MCF 10A (cell line): Measurements from ENCODE around the gene BTC. TPM values are rescaled to one million over a fixed set of nuclear protein-coding genes. Genes with fewer than 3 reads are reported as not detected.

ENCODE experiments used
- BruUV-seq: library from RNA; stranded (reverse); fragments of 400-500 nt; replicated peaks from 2 replicates; lab custom pipeline; 2021; lab: Mats Ljungman, UMichigan
- CTCF ChIA-PET: fragments of 300-600 bp; sonication (Branson Sonifier 250); formaldehyde crosslinking; extraction: SDS; loops from one replicate; lab custom pipeline; 2021; ENCODE audit warnings: antibody characterized with exemption, inconsistent platforms; lab: Yijun Ruan, JAX
- POLR2A ChIA-PET: fragments of 300-600, 350-650 bp; sonication (Branson Sonifier 250); formaldehyde crosslinking; extraction: SDS; loops from one replicate; lab custom pipeline; 2020; ENCODE audit warnings: antibody characterized with exemption, inconsistent platforms; lab: Yijun Ruan, JAX
- DNase-seq: peaks from one replicate; pipeline ENCODE4 v3.0.0-alpha.2; 2018; ENCODE audit not compliant: unreplicated experiment
- H3K27ac Mint-ChIP-seq: one replicate; pipeline ENCODE4 v1.8.0; 2022; ENCODE audit warnings: mild to moderate bottlenecking, low read depth, mixed read lengths; ENCODE audit not compliant: unreplicated experiment
- H3K27me3 Mint-ChIP-seq: one replicate; pipeline ENCODE4 v1.8.0; 2022; ENCODE audit warnings: mixed read lengths; ENCODE audit not compliant: insufficient read depth, unreplicated experiment
- H3K36me3 Mint-ChIP-seq: one replicate; pipeline ENCODE4 v1.8.0; 2022; ENCODE audit warnings: mild to moderate bottlenecking, moderate library complexity, mixed read lengths; ENCODE audit not compliant: insufficient read depth, unreplicated experiment
- H3K4me1 Mint-ChIP-seq: one replicate; pipeline ENCODE4 v1.8.0; 2022; ENCODE audit warnings: mixed read lengths; ENCODE audit not compliant: insufficient read depth, unreplicated experiment
- H3K4me3 Mint-ChIP-seq: one replicate; pipeline ENCODE4 v1.8.0; 2022; ENCODE audit warnings: mild to moderate bottlenecking, moderate library complexity, mixed read lengths; ENCODE audit not compliant: unreplicated experiment
- H3K9me3 Mint-ChIP-seq: one replicate; pipeline ENCODE4 v1.8.0; 2022; ENCODE audit warnings: mixed read lengths; ENCODE audit not compliant: unreplicated experiment
- CTCF ChIP-seq: fragments of 200-600 bp; IDR thresholded peaks from one replicate; pipeline ENCODE4 v1.8.0; 2022; ENCODE audit warnings: antibody characterized with exemption, mild to moderate bottlenecking; ENCODE audit not compliant: unreplicated experiment
- intact Hi-C: fragments of 100-400 bp; cut with micrococcal nuclease; formaldehyde crosslinking; loops from 2 replicates; pipeline ENCODE4 v1.14.1; 2022
- total RNA-seq: library from RNA; stranded (reverse); gene quantifications from 2 replicates; pipeline ENCODE4 v1.2.3, GENCODE V29; 2022

BTC gene
- total RNA-seq, 1 experiment from 2014 or later: 1.7 TPM

- H3K9me3 Mint-ChIP-seq: peaks cover 12% of the 10 kb centered on the region
- no peak for DNase-seq
- no peak overlapping the region for H3K27ac Mint-ChIP-seq
- BruUV-seq: no TSS peak
- ChIA-PET POLR2A (no interaction called here), CTCF (interaction anchor here (0.6 to 0.8 kb wide), 3 partner anchors 13 to 154 kb away, joined by 3 read pairs; no protein-coding TSS in a partner anchor)
- H3K27me3 Mint-ChIP-seq: no peaks in the 10 kb centered on the region
- no peaks in the 10 kb centered on the region for H3K36me3 Mint-ChIP-seq
- intact Hi-C loops: no loop called here
- H3K4me3 Mint-ChIP-seq: no peak overlapping the region
- peaks cover 6% of the 10 kb centered on the region for H3K4me1 Mint-ChIP-seq
- no peak for TF ChIP-seq CTCF
Measured at GRCh38 chr4:74830928-74831327, 36.6 kb upstream of the BTC start.

GRCh38 chr4:74823194-74823593, 28.9 kb upstream of the BTC start:
- H3K27me3 Mint-ChIP-seq: no peaks in the 10 kb centered on the region
- no peaks in the 10 kb centered on the region for H3K4me1 Mint-ChIP-seq
- no peak for TF ChIP-seq CTCF
- ChIA-PET CTCF (interaction anchor here (0.6 kb wide), 1 partner anchor 182 kb away, joined by 3 read pairs; no protein-coding TSS in a partner anchor), POLR2A (no interaction called here)
- peaks cover 9% of the 10 kb centered on the region for H3K9me3 Mint-ChIP-seq
- no peak overlapping the region for H3K4me3 Mint-ChIP-seq
- intact Hi-C loops: no loop called here
- DNase-seq: no peak
- no TSS peak for BruUV-seq
- H3K36me3 Mint-ChIP-seq: no peaks in the 10 kb centered on the region
- H3K27ac Mint-ChIP-seq: no peak overlapping the region

GRCh38 chr4:74822603-74823002, 28.3 kb upstream of the BTC start:
- no peak overlapping the region for H3K27ac Mint-ChIP-seq
- CTCF ChIA-PET: interaction anchor here (0.6 to 1.2 kb wide), 2 partner anchors 29 to 182 kb away, joined by 3 to 4 read pairs; no protein-coding TSS in a partner anchor

GRCh38 chr4:74821541-74821940, 27.2 kb upstream of the BTC start:
- H3K4me3 Mint-ChIP-seq: no peak overlapping the region
- H3K27me3 Mint-ChIP-seq: no peaks in the 10 kb centered on the region
- H3K36me3 Mint-ChIP-seq: no peaks in the 10 kb centered on the region
- BruUV-seq: no TSS peak
- no peaks in the 10 kb centered on the region for H3K9me3 Mint-ChIP-seq
- no peak for DNase-seq
- POLR2A ChIA-PET: no interaction called here
- CTCF ChIA-PET: interaction anchor here (0.7 to 1.2 kb wide), 2 partner anchors 28 to 648 kb away, joined by 3 to 4 read pairs; no protein-coding TSS in a partner anchor
- no peaks in the 10 kb centered on the region for H3K4me1 Mint-ChIP-seq
- TF ChIP-seq CTCF: no peak
- H3K27ac Mint-ChIP-seq: no peak overlapping the region
- intact Hi-C loops: no loop called here

More at GRCh38 chr4:74822603-74823002, 28.3 kb upstream of the BTC start:
- intact Hi-C loops: no loop called here
- Mint-ChIP-seq H3K9me3 (peaks cover 3% of the 10 kb centered on the region), H3K4me1 (no peaks in the 10 kb centered on the region), H3K27me3 (no peaks in the 10 kb centered on the region), H3K36me3 (no peaks in the 10 kb centered on the region), H3K4me3 (no peak overlapping the region)
- POLR2A ChIA-PET: no interaction called here
- no TSS peak for BruUV-seq
- no peak for DNase-seq
- TF ChIP-seq CTCF: no peak
